H9 (cell line): Measurements from ENCODE around the gene MYRIP. TPM values are rescaled to one million over a fixed set of nuclear protein-coding genes. Genes with fewer than 3 reads are reported as not detected.

Source experiments
- DNase-seq: peaks from one replicate; pipeline ENCODE4 v3.0.0-alpha.2; 2017
- H2AFZ ChIP-seq: one replicate; pipeline ENCODE4 v1.6.1; 2013; ENCODE audit warnings: mild to moderate bottlenecking, low read length, control low read depth, moderate library complexity
- H2AK5ac ChIP-seq: 2 replicates; pipeline ENCODE4 v1.6.1; 2013; ENCODE audit warnings: low read length, control low read depth, mixed read lengths; ENCODE audit not compliant: insufficient read length
- H2BK120ac ChIP-seq: one replicate; pipeline ENCODE4 v1.6.1; 2013; ENCODE audit warnings: low read depth, mild to moderate bottlenecking, low read length, control low read depth, inconsistent platforms; ENCODE audit not compliant: poor library complexity, severe bottlenecking
- H2BK12ac ChIP-seq: 2 replicates; pipeline ENCODE4 v1.6.1; 2013; ENCODE audit warnings: low read length, control low read depth, mixed read lengths, low read depth; ENCODE audit not compliant: insufficient read length
- H2BK15ac ChIP-seq: 2 replicates; pipeline ENCODE4 v1.6.1; 2013; ENCODE audit warnings: low read depth, low read length, control low read depth
- H2BK20ac ChIP-seq: one replicate; pipeline ENCODE4 v1.6.1; 2013; ENCODE audit warnings: low read depth, mild to moderate bottlenecking, low read length, control low read depth, inconsistent platforms; ENCODE audit not compliant: poor library complexity, severe bottlenecking
- H2BK5ac ChIP-seq: 2 replicates; pipeline ENCODE4 v1.6.1; 2013; ENCODE audit warnings: low read length, control low read depth, mixed read lengths; ENCODE audit not compliant: insufficient read length
- H3K14ac ChIP-seq: 2 replicates; pipeline ENCODE4 v1.6.1; 2013; ENCODE audit warnings: low read length, control low read depth; ENCODE audit not compliant: insufficient read depth
- H3K18ac ChIP-seq: 2 replicates; pipeline ENCODE4 v1.6.1; 2013; ENCODE audit warnings: low read depth, mild to moderate bottlenecking, mixed read lengths, low read length, control low read depth; ENCODE audit not compliant: insufficient read length
- H3K23ac ChIP-seq: 2 replicates; pipeline ENCODE4 v1.6.1; 2013; ENCODE audit warnings: low read length, control low read depth, mixed read lengths, low read depth; ENCODE audit not compliant: insufficient read length
- H3K23me2 ChIP-seq: 2 replicates; pipeline ENCODE4 v1.6.1; 2013; ENCODE audit warnings: low read depth, mild to moderate bottlenecking, mixed read lengths, low read length, control low read depth; ENCODE audit not compliant: insufficient read length, poor library complexity, severe bottlenecking
- H3K27ac ChIP-seq: 2 replicates; pipeline ENCODE4 v1.5.1; 2013; ENCODE audit warnings: low read length, control low read depth, mixed read lengths, low read depth; ENCODE audit not compliant: insufficient read length
- H3K27me3 ChIP-seq: 2 replicates; pipeline ENCODE4 v1.6.1; 2013; ENCODE audit warnings: low read length, control low read depth, inconsistent platforms; ENCODE audit not compliant: insufficient read depth
- H3K4ac ChIP-seq: 2 replicates; pipeline ENCODE4 v1.6.1; 2013; ENCODE audit warnings: low read depth, mild to moderate bottlenecking, control low read depth, inconsistent platforms, low read length, moderate library complexity
- H3K4me1 ChIP-seq: 2 replicates; pipeline ENCODE4 v1.6.1; 2013; ENCODE audit warnings: low read length, control low read depth, inconsistent platforms; ENCODE audit not compliant: insufficient read depth
- H3K4me2 ChIP-seq: 2 replicates; pipeline ENCODE4 v1.6.1; 2013; ENCODE audit warnings: low read length, control low read depth, mixed read lengths; ENCODE audit not compliant: insufficient read length, insufficient read depth
- H3K56ac ChIP-seq: 2 replicates; pipeline ENCODE4 v1.6.1; 2013; ENCODE audit warnings: low read depth, mild to moderate bottlenecking, mixed read lengths, low read length, control low read depth; ENCODE audit not compliant: insufficient read length
- H3K79me1 ChIP-seq: 2 replicates; pipeline ENCODE4 v1.6.1; 2013; ENCODE audit warnings: low read depth, mild to moderate bottlenecking, moderate library complexity, low read length, control low read depth, inconsistent platforms; ENCODE audit not compliant: insufficient read depth, poor library complexity, severe bottlenecking
- H3K79me2 ChIP-seq: 2 replicates; pipeline ENCODE4 v1.6.1; 2013; ENCODE audit warnings: low read length, control low read depth, inconsistent platforms; ENCODE audit not compliant: insufficient read depth
- H3K9ac ChIP-seq: 2 replicates; pipeline ENCODE4 v1.6.1; 2013; ENCODE audit warnings: low read length, control low read depth, mixed read lengths; ENCODE audit not compliant: insufficient read length; ENCODE audit errors: extremely low read depth
- H3K9me3 ChIP-seq: one replicate; pipeline ENCODE4 v1.6.1; 2013; ENCODE audit warnings: low read depth, low read length, inconsistent platforms; ENCODE audit not compliant: control insufficient read depth
- H3T11ph ChIP-seq: one replicate; pipeline ENCODE4 v1.6.1; 2013; ENCODE audit warnings: mild to moderate bottlenecking, low read length, control low read depth, inconsistent platforms
- H4K20me1 ChIP-seq: one replicate; pipeline ENCODE4 v1.6.1; 2013; ENCODE audit not compliant: control insufficient read depth, insufficient read length, insufficient read depth
- H4K5ac ChIP-seq: 2 replicates; pipeline ENCODE4 v1.6.1; 2013; ENCODE audit warnings: low read depth, mild to moderate bottlenecking, mixed read lengths, low read length, control low read depth; ENCODE audit not compliant: insufficient read length
- H4K8ac ChIP-seq: replicated peaks from 2 replicates; pipeline ENCODE4 v1.6.1; 2013; ENCODE audit warnings: low read length, control low read depth, mixed read lengths, low read depth; ENCODE audit not compliant: insufficient read length
- H4K91ac ChIP-seq: 2 replicates; pipeline ENCODE4 v1.6.1; 2013; ENCODE audit warnings: low read depth, mild to moderate bottlenecking, moderate library complexity, mixed read lengths, low read length, control low read depth; ENCODE audit not compliant: insufficient read length
- H3K27ac Mint-ChIP-seq, 3 experiments: 2 replicates in 2 of 3; 3 replicates in 1 of 3; pipeline ENCODE4 v1.8.0; 2020 to 2021; ENCODE audit warnings: mixed read lengths in 3 of 3, mild to moderate bottlenecking in 1 of 3, moderate library complexity in 1 of 3
- H3K27me3 Mint-ChIP-seq: 2 replicates; pipeline ENCODE4 v1.8.0; 2021; ENCODE audit warnings: low read depth, mild to moderate bottlenecking, moderate library complexity, mixed read lengths
- H3K36me3 Mint-ChIP-seq, 3 experiments: 2 replicates in 2 of 3; 3 replicates in 1 of 3; pipeline ENCODE4 v1.8.0; 2020 to 2021; ENCODE audit warnings: low read depth in 3 of 3, mixed read lengths in 3 of 3; ENCODE audit not compliant: insufficient read depth in 1 of 3
- H3K4me1 Mint-ChIP-seq, 2 experiments: 2 replicates each; pipeline ENCODE4 v1.8.0; 2020; ENCODE audit warnings: mixed read lengths in 2 of 2
- H3K4me3 Mint-ChIP-seq, 2 experiments: 2 replicates in 1 of 2; 3 replicates in 1 of 2; pipeline ENCODE4 v1.8.0; 2020 to 2021; ENCODE audit warnings: mild to moderate bottlenecking in 2 of 2, mixed read lengths in 2 of 2, moderate library complexity in 1 of 2
- H3K9me3 Mint-ChIP-seq, 2 experiments: 2 replicates in 1 of 2; 3 replicates in 1 of 2; pipeline ENCODE4 v1.8.0; 2020; ENCODE audit warnings: mild to moderate bottlenecking in 2 of 2, mixed read lengths in 2 of 2, moderate library complexity in 1 of 2
- CTCF ChIP-seq: fragments of 200-600 bp; sonication (generic); conservative IDR thresholded peaks from 3 replicates; pipeline ENCODE4 v1.8.0; 2021; ENCODE audit warnings: antibody characterized with exemption, mild to moderate bottlenecking
- WGBS: extraction: QIAGEN DNeasy Blood & Tissue Kit; methylation state at CpG from one replicate; pipeline ENCODE4 v1.1.7; 2013; ENCODE audit warnings: missing lambda C conversion rate, low lambda C conversion rate, mixed read lengths; ENCODE audit not compliant: insufficient read length; ENCODE audit errors: extremely low coverage; 5-methylcytosine and 5-hydroxymethylcytosine counted together
- total RNA-seq: library from RNA; stranded (reverse); gene quantifications from 2 replicates; pipeline ENCODE4 v1.2.1, GENCODE V29; 2021

The MYRIP gene
- total RNA-seq, 1 experiment from 2014 or later: 1.8 TPM

DNA sequence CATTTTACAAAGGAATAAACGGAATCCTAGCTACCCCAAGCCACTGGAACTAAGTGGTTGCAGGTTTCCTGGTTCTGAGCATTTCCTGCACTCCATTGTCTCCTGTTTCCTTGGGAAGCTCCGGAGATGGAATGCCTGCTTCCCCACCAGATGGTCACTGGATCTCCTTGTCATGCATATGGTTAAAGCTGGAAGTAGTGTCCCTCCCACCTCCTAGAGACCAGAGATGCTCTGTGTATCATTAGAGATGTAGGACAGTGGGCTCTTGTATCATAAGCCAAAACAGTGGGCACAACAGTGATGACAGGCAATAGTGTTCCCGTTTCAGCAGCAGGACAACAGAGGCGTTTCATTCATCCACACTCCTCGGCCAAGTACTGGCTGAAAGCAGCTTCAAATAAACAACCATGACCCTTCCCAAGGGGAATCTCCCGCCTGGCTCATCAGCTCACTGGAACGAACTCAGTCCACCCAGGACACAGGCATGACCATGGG is 363.9 kb downstream of the MYRIP start:
- Histone ChIP-seq H3K79me1 (no peaks in the 10 kb centered on the region), H3K4me1 (no peaks in the 10 kb centered on the region; the same call in 1 of the 2 replicates), H3K23me2 (no peaks in the 10 kb centered on the region), H3K14ac (no peak overlapping the region), H3K4ac (no peak overlapping the region), H3K9ac (no peak overlapping the region), H4K20me1 (peaks cover 2% of the 10 kb centered on the region), H3K23ac (no peak overlapping the region), H4K5ac (no peak overlapping the region), H2BK5ac (no peak overlapping the region), H3K18ac (no peak overlapping the region), H3K27ac (no peak overlapping the region), H2BK15ac (no peak overlapping the region), H2BK20ac (no peak overlapping the region), H4K91ac (no peak overlapping the region), H3K27me3 (no peaks in the 10 kb centered on the region), H3K9me3 (no peaks in the 10 kb centered on the region), H2BK12ac (no peak overlapping the region), H2AFZ (no peak overlapping the region), H2AK5ac (no peak overlapping the region), H3T11ph (no peak overlapping the region), H3K79me2 (no peaks in the 10 kb centered on the region), H2BK120ac (no peak overlapping the region), H3K56ac (no peak overlapping the region), H4K8ac (no peak overlapping the region), H3K4me2 (no peak overlapping the region)
- Mint-ChIP-seq H3K27me3 (peaks cover 2% of the 10 kb centered on the region; the same call in 1 of the 2 replicates), H3K27ac (no peak overlapping the region), H3K9me3 (no peaks in the 10 kb centered on the region), H3K4me3 (no peak overlapping the region), H3K4me1 (peaks cover 4 to 10% of the 10 kb centered on the region in 2 experiments), H3K36me3 (no peaks in the 10 kb centered on the region)
- no CpG with 5 or more reads among the region's 7 CpGs for WGBS
- peak; percentile 8 for DNase-seq
- TF ChIP-seq CTCF: no peak
